Activated T-helper 17 cell treated with anti-CD3 and anti-CD28 coated beads, Interleukin-2, amount 50 U/mL, for 72 hours (primary cell): ENCODE measurements around the gene NES. TPM values are rescaled to one million over a fixed set of nuclear protein-coding genes. Genes with fewer than 3 reads are reported as not detected.

Experiments used
- ATAC-seq: fragments of 150-1000 bp; cut with Tn5 transposase; replicated peaks from 2 replicates; pipeline ENCODE4 v1.10.0; 2021; ENCODE audit warnings: mild to moderate bottlenecking, moderate library complexity
- H3K27ac Mint-ChIP-seq: one replicate; pipeline ENCODE4 v1.8.0; 2022; ENCODE audit warnings: mixed read lengths
- H3K27me3 Mint-ChIP-seq: one replicate; pipeline ENCODE4 v1.8.0; 2022; ENCODE audit warnings: mixed read lengths
- H3K36me3 Mint-ChIP-seq: one replicate; pipeline ENCODE4 v1.8.0; 2022; ENCODE audit warnings: low read depth, mild to moderate bottlenecking, mixed read lengths
- H3K4me1 Mint-ChIP-seq: one replicate; pipeline ENCODE4 v1.8.0; 2022; ENCODE audit warnings: mixed read lengths
- H3K4me3 Mint-ChIP-seq: one replicate; pipeline ENCODE4 v1.8.0; 2022; ENCODE audit warnings: mild to moderate bottlenecking, mixed read lengths
- H3K9me3 Mint-ChIP-seq: one replicate; pipeline ENCODE4 v1.8.0; 2022; ENCODE audit warnings: mixed read lengths
- total RNA-seq, 2 donors: library from RNA; stranded (reverse); gene quantifications; one replicate each; pipeline ENCODE4 v1.2.3, GENCODE V29; 2022

NES gene
- under 1 TPM in 1 of 2 donors, not detected in 1; 0.05 TPM for total RNA-seq

- Mint-ChIP-seq H3K4me1 (peaks cover 7% of the 10 kb centered on the region), H3K9me3 (no peaks in the 10 kb centered on the region), H3K36me3 (no peaks in the 10 kb centered on the region), H3K27me3 (peaks cover 56% of the 10 kb centered on the region), H3K27ac (no peak within 1 kb of the TSS), H3K4me3 (peak within 1 kb of the TSS; percentile 29)
- ATAC-seq = no peak
Observed at GRCh38 chr1:156676820-156677615, at the start of gene NES. Gene NES, minus strand, starts transcription at chr1:156677407. Its CDS starts 143 bp downstream, at chr1:156677264.

GRCh38 chr1:156726549-156727226, 49.5 kb upstream of the NES start:
- no peak overlapping the region for H3K27ac Mint-ChIP-seq
- H3K27me3 Mint-ChIP-seq = no peaks in the 10 kb centered on the region
- no peaks in the 10 kb centered on the region for H3K36me3 Mint-ChIP-seq
- ATAC-seq = no peak
- H3K9me3 Mint-ChIP-seq = no peaks in the 10 kb centered on the region
- no peak overlapping the region for H3K4me3 Mint-ChIP-seq
- peaks cover 27% of the 10 kb centered on the region for H3K4me1 Mint-ChIP-seq

- peak; percentile 35 for ATAC-seq
- no peaks in the 10 kb centered on the region for H3K9me3 Mint-ChIP-seq
- H3K4me3 Mint-ChIP-seq = no peak overlapping the region
Observed at GRCh38 chr1:156725683-156726280, 48.6 kb upstream of the NES start.

GRCh38 chr1:156721535-156721934, 44.3 kb upstream of the NES start:
- peak overlapping the region; percentile 81 for H3K27ac Mint-ChIP-seq
- H3K36me3 Mint-ChIP-seq = peaks cover 8% of the 10 kb centered on the region
- H3K9me3 Mint-ChIP-seq = no peaks in the 10 kb centered on the region
- H3K4me1 Mint-ChIP-seq = peaks cover 16% of the 10 kb centered on the region
- ATAC-seq = peak; percentile 77
- no peaks in the 10 kb centered on the region for H3K27me3 Mint-ChIP-seq
- H3K4me3 Mint-ChIP-seq = peak overlapping the region; percentile 41

More at GRCh38 chr1:156725683-156726280, 48.6 kb upstream of the NES start:
- Mint-ChIP-seq H3K4me1 (peaks cover 24% of the 10 kb centered on the region), H3K27ac (no peak overlapping the region), H3K27me3 (no peaks in the 10 kb centered on the region), H3K36me3 (no peaks in the 10 kb centered on the region)

GRCh38 chr1:156721131-156721530, 43.9 kb upstream of the NES start:
- peaks cover 12% of the 10 kb centered on the region for H3K36me3 Mint-ChIP-seq
- H3K4me3 Mint-ChIP-seq = peak overlapping the region; percentile 41
- no peaks in the 10 kb centered on the region for H3K9me3 Mint-ChIP-seq
- H3K27ac Mint-ChIP-seq = peak overlapping the region; percentile 81
- H3K27me3 Mint-ChIP-seq = no peaks in the 10 kb centered on the region
- peaks cover 16% of the 10 kb centered on the region for H3K4me1 Mint-ChIP-seq
- ATAC-seq = peak; percentile 15

GRCh38 chr1:156717351-156717750, 40.1 kb upstream of the NES start:
- peaks cover 6% of the 10 kb centered on the region for H3K4me1 Mint-ChIP-seq
- H3K27me3 Mint-ChIP-seq = no peaks in the 10 kb centered on the region
- peaks cover 15% of the 10 kb centered on the region for H3K36me3 Mint-ChIP-seq
- no peak overlapping the region for H3K27ac Mint-ChIP-seq
- ATAC-seq = no peak
- H3K9me3 Mint-ChIP-seq = no peaks in the 10 kb centered on the region
- H3K4me3 Mint-ChIP-seq = no peak overlapping the region

GRCh38 chr1:156714830-156715229, 37.6 kb upstream of the NES start:
- H3K27ac Mint-ChIP-seq = peak overlapping the region; percentile 66
- no peaks in the 10 kb centered on the region for H3K27me3 Mint-ChIP-seq
- peaks cover 6% of the 10 kb centered on the region for H3K4me1 Mint-ChIP-seq
- ATAC-seq = no peak
- no peaks in the 10 kb centered on the region for H3K9me3 Mint-ChIP-seq
- peaks cover 15% of the 10 kb centered on the region for H3K36me3 Mint-ChIP-seq
- H3K4me3 Mint-ChIP-seq = no peak overlapping the region

GRCh38 chr1:156712626-156713025, 35.4 kb upstream of the NES start:
- ATAC-seq = no peak
- Mint-ChIP-seq H3K27me3 (no peaks in the 10 kb centered on the region), H3K27ac (no peak overlapping the region), H3K36me3 (peaks cover 15% of the 10 kb centered on the region), H3K9me3 (no peaks in the 10 kb centered on the region), H3K4me3 (no peak overlapping the region), H3K4me1 (peaks cover 6% of the 10 kb centered on the region)

GRCh38 chr1:156711011-156711817, 34.0 kb upstream of the NES start:
- no peak overlapping the region for H3K27ac Mint-ChIP-seq
- H3K9me3 Mint-ChIP-seq = no peaks in the 10 kb centered on the region
- no peak overlapping the region for H3K4me3 Mint-ChIP-seq
- ATAC-seq = no peak
- peaks cover 5% of the 10 kb centered on the region for H3K36me3 Mint-ChIP-seq
- peaks cover under 1% of the 10 kb centered on the region for H3K4me1 Mint-ChIP-seq
- no peaks in the 10 kb centered on the region for H3K27me3 Mint-ChIP-seq

GRCh38 chr1:156709757-156710489, 32.7 kb upstream of the NES start:
- no peak for ATAC-seq
- Mint-ChIP-seq H3K9me3 (no peaks in the 10 kb centered on the region), H3K27me3 (no peaks in the 10 kb centered on the region), H3K36me3 (no peaks in the 10 kb centered on the region), H3K4me3 (no peak overlapping the region), H3K4me1 (peaks cover 6% of the 10 kb centered on the region), H3K27ac (peak overlapping the region; percentile 15)

- Mint-ChIP-seq H3K4me3 (no peak overlapping the region), H3K9me3 (no peaks in the 10 kb centered on the region), H3K27me3 (peaks cover 6% of the 10 kb centered on the region), H3K36me3 (no peaks in the 10 kb centered on the region), H3K4me1 (peaks cover 11% of the 10 kb centered on the region), H3K27ac (peak overlapping the region; percentile 15)
- no peak for ATAC-seq
Observed at GRCh38 chr1:156709031-156709430, 31.8 kb upstream of the NES start.

GRCh38 chr1:156708218-156708661, 31.0 kb upstream of the NES start:
- Mint-ChIP-seq H3K36me3 (no peaks in the 10 kb centered on the region), H3K4me1 (peaks cover 11% of the 10 kb centered on the region), H3K27ac (no peak overlapping the region), H3K27me3 (peaks cover 9% of the 10 kb centered on the region), H3K4me3 (no peak overlapping the region), H3K9me3 (no peaks in the 10 kb centered on the region)
- no peak for ATAC-seq

- peaks cover 12% of the 10 kb centered on the region for H3K27me3 Mint-ChIP-seq
- no peaks in the 10 kb centered on the region for H3K36me3 Mint-ChIP-seq
- H3K4me1 Mint-ChIP-seq = peaks cover 11% of the 10 kb centered on the region
- peak overlapping the region; percentile 85 for H3K4me3 Mint-ChIP-seq
- no peaks in the 10 kb centered on the region for H3K9me3 Mint-ChIP-seq
- H3K27ac Mint-ChIP-seq = peak overlapping the region; percentile 42
- no peak for ATAC-seq
Observed at GRCh38 chr1:156707417-156708217, 30.4 kb upstream of the NES start.
